HL-60 (cell line): Measurements from ENCODE around the gene HIF3A.

ENCODE experiments used
- DNase-seq, 2 experiments: peaks; one replicate each; pipeline ENCODE4 v3.0.0-alpha.2; 2010 to 2020; ENCODE audit warnings: low read depth in 1 of 2, low spot score in 1 of 2
- H3K27ac ChIP-seq: fragments of 250-450 bp; sonication (Bioruptor Pico); replicated peaks from 2 replicates; pipeline ENCODE4 v1.5.1; 2020; ENCODE audit warnings: mild to moderate bottlenecking, moderate library complexity
- H3K27me3 ChIP-seq: fragments of 250-450 bp; sonication (Bioruptor Pico); 2 replicates; pipeline ENCODE4 v1.5.1; 2021; ENCODE audit warnings: mild to moderate bottlenecking, moderate library complexity; ENCODE audit not compliant: insufficient read depth, poor library complexity, severe bottlenecking
- H3K4me3 ChIP-seq: replicated peaks from 2 replicates; pipeline ENCODE4 v1.5.1; 2011; ENCODE audit warnings: mild to moderate bottlenecking, control low read depth, low read length; ENCODE audit not compliant: insufficient read depth
- GABPA ChIP-seq: IDR thresholded peaks from 2 replicates; pipeline ENCODE4 v1.6.1; 2012; ENCODE audit warnings: low read depth
- POLR2AphosphoS5 ChIP-seq: IDR thresholded peaks from 2 replicates; pipeline ENCODE4 v1.6.1; 2012; ENCODE audit warnings: low read depth
- SPI1 ChIP-seq: IDR thresholded peaks from 2 replicates; pipeline ENCODE4 v1.6.1; 2012; ENCODE audit warnings: low read depth, mild to moderate bottlenecking, borderline replicate concordance
- TF ChIP-seq, protein P1 (sequence below): IDR thresholded peaks from one replicate; pipeline ENCODE4 v1.5.1; 2011; ENCODE audit warnings: low read length, control low read depth, inconsistent platforms; ENCODE audit not compliant: insufficient read depth
- TF ChIP-seq, protein P2 (sequence below): IDR thresholded peaks from 2 replicates; pipeline ENCODE4 v1.6.1; 2012; ENCODE audit warnings: low read depth; ENCODE audit not compliant: insufficient replicate concordance

Gene HIF3A

DNA sequence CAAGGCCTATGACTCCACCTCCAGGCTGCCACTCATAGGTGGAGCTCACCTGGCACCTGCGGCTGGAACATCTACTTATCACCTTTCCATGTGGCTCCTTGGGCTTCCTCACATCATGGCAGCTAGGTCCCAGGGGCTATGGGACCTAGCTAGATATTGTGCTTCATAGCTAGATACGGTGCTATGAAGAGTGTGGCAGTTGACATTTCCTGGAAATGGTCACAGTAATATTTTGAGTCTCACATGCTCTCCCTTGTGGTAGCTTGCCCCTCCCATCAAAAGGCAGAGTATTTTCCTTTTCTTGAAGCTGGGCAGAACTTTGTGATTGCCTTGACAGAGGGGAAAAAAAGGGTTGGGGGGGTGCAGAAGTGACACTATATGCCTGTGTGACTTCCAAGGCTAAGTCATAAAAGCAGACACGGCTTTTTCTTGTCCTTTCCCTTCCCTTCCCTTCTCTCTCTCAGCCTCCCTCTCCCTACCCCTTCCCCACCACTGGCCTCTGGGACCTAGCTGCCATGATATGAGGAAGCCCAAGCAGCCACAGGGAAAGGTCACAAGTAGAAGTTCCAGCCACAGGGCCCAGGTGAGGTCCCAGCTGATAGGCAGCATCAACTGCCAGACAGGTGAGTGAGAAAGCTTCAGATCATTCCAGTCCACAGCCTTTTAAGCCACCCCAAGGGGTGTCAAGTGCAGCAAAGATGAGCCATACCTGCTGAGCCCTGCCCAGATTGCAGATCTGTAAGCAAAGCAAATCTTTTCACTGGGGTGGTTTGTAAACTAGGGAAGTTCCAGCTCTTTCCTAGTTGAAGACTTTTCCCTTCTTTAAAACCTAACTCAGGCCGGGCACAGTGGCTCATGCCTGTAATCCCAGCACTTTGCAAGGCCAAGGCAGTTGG lies 6.9 kb upstream of the HIF3A start:
- Histone ChIP-seq H3K27ac (no peak overlapping the region), H3K4me3 (no peak overlapping the region), H3K27me3 (no peaks in the 10 kb centered on the region)
- DNase-seq, result no peak
- TF ChIP-seq, protein P1, sequence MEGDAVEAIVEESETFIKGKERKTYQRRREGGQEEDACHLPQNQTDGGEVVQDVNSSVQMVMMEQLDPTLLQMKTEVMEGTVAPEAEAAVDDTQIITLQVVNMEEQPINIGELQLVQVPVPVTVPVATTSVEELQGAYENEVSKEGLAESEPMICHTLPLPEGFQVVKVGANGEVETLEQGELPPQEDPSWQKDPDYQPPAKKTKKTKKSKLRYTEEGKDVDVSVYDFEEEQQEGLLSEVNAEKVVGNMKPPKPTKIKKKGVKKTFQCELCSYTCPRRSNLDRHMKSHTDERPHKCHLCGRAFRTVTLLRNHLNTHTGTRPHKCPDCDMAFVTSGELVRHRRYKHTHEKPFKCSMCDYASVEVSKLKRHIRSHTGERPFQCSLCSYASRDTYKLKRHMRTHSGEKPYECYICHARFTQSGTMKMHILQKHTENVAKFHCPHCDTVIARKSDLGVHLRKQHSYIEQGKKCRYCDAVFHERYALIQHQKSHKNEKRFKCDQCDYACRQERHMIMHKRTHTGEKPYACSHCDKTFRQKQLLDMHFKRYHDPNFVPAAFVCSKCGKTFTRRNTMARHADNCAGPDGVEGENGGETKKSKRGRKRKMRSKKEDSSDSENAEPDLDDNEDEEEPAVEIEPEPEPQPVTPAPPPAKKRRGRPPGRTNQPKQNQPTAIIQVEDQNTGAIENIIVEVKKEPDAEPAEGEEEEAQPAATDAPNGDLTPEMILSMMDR, result no peak
- TF ChIP-seq POLR2AphosphoS5, result no peak
- TF ChIP-seq SPI1, result no peak
- TF ChIP-seq, protein P2, sequence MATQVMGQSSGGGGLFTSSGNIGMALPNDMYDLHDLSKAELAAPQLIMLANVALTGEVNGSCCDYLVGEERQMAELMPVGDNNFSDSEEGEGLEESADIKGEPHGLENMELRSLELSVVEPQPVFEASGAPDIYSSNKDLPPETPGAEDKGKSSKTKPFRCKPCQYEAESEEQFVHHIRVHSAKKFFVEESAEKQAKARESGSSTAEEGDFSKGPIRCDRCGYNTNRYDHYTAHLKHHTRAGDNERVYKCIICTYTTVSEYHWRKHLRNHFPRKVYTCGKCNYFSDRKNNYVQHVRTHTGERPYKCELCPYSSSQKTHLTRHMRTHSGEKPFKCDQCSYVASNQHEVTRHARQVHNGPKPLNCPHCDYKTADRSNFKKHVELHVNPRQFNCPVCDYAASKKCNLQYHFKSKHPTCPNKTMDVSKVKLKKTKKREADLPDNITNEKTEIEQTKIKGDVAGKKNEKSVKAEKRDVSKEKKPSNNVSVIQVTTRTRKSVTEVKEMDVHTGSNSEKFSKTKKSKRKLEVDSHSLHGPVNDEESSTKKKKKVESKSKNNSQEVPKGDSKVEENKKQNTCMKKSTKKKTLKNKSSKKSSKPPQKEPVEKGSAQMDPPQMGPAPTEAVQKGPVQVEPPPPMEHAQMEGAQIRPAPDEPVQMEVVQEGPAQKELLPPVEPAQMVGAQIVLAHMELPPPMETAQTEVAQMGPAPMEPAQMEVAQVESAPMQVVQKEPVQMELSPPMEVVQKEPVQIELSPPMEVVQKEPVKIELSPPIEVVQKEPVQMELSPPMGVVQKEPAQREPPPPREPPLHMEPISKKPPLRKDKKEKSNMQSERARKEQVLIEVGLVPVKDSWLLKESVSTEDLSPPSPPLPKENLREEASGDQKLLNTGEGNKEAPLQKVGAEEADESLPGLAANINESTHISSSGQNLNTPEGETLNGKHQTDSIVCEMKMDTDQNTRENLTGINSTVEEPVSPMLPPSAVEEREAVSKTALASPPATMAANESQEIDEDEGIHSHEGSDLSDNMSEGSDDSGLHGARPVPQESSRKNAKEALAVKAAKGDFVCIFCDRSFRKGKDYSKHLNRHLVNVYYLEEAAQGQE, result no peak
- TF ChIP-seq GABPA, result no peak

DNA sequence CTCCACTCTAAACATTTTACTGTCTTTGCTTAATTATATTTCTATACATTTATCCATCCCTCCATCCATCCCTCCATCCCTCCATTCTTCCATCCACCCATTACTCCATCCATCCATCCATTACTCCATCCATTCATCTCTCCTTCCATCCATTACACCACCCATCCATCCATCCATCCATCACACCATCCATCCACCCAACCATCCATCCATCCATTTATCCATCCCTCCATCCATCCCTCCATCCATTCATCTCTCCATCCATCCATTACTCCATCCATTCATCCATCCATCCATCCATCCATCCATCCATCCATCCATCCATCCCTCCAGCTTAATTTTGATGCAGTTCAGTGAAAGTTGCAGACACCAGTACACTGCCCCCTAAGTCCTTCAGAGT lies 5.0 kb upstream of the HIF3A start:
- DNase-seq, result no peak
- TF ChIP-seq GABPA, result no peak
- no peak overlapping the region for H3K27ac ChIP-seq
- peaks cover 7% of the 10 kb centered on the region for H3K27me3 ChIP-seq
- H3K4me3 ChIP-seq, result no peak overlapping the region

DNA sequence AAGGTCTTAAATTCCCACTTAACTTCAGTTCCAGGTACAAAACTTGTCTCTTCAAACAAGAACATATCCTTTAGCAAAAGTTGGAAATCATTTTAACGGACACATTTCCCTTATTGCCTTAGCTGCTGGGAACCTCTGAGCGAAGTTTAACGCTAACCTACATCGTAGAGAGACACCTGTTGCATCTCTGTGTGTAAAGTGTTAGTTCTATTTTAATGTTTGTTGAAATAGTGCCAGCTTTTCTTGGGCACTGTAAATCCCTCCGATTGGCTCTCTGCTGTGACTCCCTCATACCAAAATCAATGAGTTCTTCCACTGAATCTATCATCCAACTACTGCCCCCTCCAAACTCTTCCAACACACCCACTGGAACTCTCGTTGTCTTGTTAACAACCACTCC lies 2.3 kb upstream of the HIF3A start:
- Histone ChIP-seq H3K27me3 (peaks cover 10% of the 10 kb centered on the region), H3K27ac (no peak overlapping the region), H3K4me3 (no peak overlapping the region)
- TF ChIP-seq, protein P2, result no peak
- TF ChIP-seq POLR2AphosphoS5, result no peak
- no peak for TF ChIP-seq GABPA
- no peak for TF ChIP-seq SPI1
- TF ChIP-seq, protein P1, result no peak
- DNase-seq, result no peak

DNA sequence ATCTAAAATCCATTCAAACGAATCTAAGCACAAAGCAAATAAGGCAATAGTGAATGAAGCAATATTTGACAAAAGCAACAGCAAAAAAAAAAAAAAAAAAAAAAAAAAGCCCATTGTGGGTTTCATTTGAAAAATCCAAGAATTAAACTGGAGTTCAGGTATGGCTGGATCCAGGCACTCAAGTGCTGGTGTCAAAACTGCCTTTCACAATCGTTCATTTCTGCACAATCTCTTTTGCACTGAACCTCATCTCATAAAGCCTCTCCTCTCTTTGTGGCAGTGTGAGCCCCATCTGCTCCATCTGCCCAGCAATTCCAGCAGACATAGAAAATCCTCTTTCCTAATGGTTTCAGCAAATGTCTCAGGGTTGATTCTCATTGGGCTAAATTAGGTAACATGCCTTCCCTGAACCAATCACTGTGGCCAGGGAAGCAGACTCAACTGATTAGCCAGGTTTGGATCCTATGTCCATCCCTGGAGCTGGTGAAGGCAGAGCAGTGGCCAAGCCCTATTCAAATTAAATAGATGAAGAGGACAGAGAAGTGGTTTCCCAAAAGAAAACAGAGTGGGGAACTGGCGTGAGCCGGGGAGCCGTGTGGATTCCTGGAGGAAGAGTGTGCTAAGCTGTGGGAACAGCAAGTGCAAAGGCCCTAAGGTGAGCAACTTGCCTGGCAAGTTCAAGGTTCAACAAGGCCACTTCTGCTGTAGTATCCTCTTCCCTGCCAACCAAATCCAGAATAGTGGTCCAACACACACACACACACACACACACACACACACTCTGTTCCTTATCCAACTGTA lies 1.2 kb upstream of the HIF3A start:
- Histone ChIP-seq H3K27ac (no peak overlapping the region), H3K27me3 (peaks cover 10% of the 10 kb centered on the region)
- DNase-seq, result no peak

More for the DNA sequence above, 1.2 kb upstream of the HIF3A start:
- H3K4me3 ChIP-seq, result no peak overlapping the region
- no peak for TF ChIP-seq GABPA
- TF ChIP-seq, protein P1, result no peak
- no peak for TF ChIP-seq SPI1
- TF ChIP-seq, protein P2, result no peak
